Dendritic cell treated with granulocyte-macrophage colony-stimulating factor and Interleukin-4, amounts not matched to agents 40 ng/mL and 50 ng/mL, for 4 days (primary cell): ENCODE results near the gene MEGF11.

Experiments
- H3K27ac Mint-ChIP-seq: one replicate; pipeline ENCODE4 v1.8.0; 2022; ENCODE audit warnings: mild to moderate bottlenecking, mixed read lengths
- H3K27me3 Mint-ChIP-seq: one replicate; pipeline ENCODE4 v1.8.0; 2022; ENCODE audit warnings: mild to moderate bottlenecking, mixed read lengths
- H3K36me3 Mint-ChIP-seq: one replicate; pipeline ENCODE4 v1.8.0; 2022; ENCODE audit warnings: low read depth, mixed read lengths
- H3K4me1 Mint-ChIP-seq: one replicate; pipeline ENCODE4 v1.8.0; 2022; ENCODE audit warnings: low read depth, mixed read lengths
- H3K4me3 Mint-ChIP-seq: one replicate; pipeline ENCODE4 v1.8.0; 2022; ENCODE audit warnings: mild to moderate bottlenecking, moderate library complexity, mixed read lengths
- H3K9me3 Mint-ChIP-seq: one replicate; pipeline ENCODE4 v1.8.0; 2022; ENCODE audit warnings: mixed read lengths
- intact Hi-C: fragments of 100-400 bp; cut with micrococcal nuclease; formaldehyde crosslinking; loops from one replicate; pipeline ENCODE4 v1.15.0; 2022

Gene MEGF11

DNA sequence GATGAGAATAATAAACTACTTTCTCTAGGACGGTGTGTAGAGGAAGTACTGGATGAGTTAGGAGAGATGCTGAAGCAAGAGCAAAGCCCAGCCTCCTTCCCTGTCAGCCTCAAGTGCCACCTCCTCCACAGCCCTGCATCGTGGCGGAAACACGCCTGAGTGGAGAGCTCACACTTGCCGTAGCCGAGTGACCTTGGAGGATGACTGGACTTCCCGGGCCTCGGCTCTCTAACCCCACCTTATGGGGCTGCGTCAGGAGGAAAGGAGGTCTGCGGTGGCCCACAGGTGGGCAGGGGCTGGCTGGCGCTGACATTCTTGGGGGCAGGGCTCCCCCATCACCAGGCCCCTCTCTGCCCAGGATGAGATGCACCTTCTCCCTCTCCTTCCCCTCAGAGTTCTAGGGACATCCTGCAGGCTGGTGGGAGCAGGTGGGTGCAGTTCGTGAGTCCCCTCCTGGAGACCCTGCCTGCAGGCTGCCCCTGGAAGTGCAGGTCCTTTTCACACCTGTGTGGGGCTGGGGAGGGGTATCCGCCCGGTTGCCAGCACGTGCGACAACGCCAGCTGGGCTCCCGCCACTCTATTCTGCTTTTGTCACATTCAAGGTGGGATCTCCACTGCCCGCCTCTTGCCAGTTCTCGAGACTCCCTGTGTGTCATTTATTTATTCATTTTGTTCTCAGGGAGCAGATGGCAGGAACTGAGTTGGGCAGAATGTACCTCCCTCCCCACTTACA lies 175.2 kb downstream of the MEGF11 start:
- Mint-ChIP-seq H3K36me3 (no peaks in the 10 kb centered on the region), H3K27me3 (peaks cover 17% of the 10 kb centered on the region), H3K4me1 (no peaks in the 10 kb centered on the region), H3K4me3 (no peak overlapping the region), H3K9me3 (no peaks in the 10 kb centered on the region), H3K27ac (no peak overlapping the region)
- intact Hi-C loops, result no loop called here

DNA sequence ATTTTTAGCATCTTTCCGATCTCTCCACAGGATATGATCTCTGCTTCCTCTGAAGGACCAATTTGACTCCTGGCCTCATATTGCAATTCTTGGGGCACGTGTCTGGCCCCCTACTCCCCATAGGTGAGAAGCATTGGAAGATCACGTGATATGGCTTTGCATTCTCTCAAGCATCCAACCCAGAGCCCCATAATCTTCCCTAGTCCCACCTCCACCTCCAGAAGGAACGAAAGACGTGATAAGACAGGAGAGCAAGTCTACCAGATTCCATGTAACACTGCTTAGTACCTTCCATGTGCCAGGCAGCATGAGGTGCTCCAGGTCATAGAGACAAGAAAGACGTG lies 176.3 kb downstream of the MEGF11 start:
- intact Hi-C loops, result no loop called here
- H3K4me1 Mint-ChIP-seq, result no peaks in the 10 kb centered on the region
- H3K27ac Mint-ChIP-seq, result no peak overlapping the region
- H3K4me3 Mint-ChIP-seq, result no peak overlapping the region
- H3K27me3 Mint-ChIP-seq, result peaks cover 13% of the 10 kb centered on the region
- H3K36me3 Mint-ChIP-seq, result no peaks in the 10 kb centered on the region
- no peaks in the 10 kb centered on the region for H3K9me3 Mint-ChIP-seq

DNA sequence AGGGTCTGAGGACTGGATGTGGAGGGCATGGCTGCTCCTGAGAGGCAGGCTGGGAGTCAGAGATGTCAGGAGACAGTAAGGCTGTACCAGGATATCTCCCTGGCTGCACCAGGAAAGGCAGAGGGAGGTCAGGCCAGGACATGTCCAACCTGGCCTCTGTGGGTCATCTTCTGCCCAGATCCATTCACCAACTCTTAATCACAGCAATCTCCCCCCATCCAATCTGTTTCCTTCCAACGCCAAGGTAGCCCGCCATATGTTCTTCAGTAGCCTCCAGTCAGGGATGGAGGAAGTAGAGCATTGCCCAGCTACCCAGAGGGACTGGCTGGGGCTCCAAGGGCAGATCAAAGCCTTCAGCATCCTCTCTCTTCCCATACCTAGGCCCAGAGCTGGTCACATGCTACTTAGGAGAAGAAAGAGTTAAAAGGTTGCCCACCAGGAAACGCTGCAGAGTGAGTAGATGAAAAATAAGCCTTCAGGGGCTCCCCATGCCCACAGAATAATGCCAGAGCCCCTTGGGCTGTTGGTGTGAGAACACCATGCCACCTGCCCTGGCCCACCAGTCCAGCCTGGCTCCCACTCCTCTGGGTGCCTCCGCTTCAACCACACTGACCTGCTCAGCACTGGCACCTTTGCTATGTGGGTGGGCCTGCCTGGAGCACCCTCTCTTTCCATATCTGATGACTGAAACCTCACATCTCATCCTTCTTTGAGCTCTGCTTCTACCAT lies 176.8 kb downstream of the MEGF11 start:
- intact Hi-C loops, result no loop called here
- H3K27me3 Mint-ChIP-seq, result peaks cover 13% of the 10 kb centered on the region
- H3K9me3 Mint-ChIP-seq, result no peaks in the 10 kb centered on the region
- no peak overlapping the region for H3K4me3 Mint-ChIP-seq
- H3K36me3 Mint-ChIP-seq, result no peaks in the 10 kb centered on the region
- H3K27ac Mint-ChIP-seq, result no peak overlapping the region
- H3K4me1 Mint-ChIP-seq, result no peaks in the 10 kb centered on the region

DNA sequence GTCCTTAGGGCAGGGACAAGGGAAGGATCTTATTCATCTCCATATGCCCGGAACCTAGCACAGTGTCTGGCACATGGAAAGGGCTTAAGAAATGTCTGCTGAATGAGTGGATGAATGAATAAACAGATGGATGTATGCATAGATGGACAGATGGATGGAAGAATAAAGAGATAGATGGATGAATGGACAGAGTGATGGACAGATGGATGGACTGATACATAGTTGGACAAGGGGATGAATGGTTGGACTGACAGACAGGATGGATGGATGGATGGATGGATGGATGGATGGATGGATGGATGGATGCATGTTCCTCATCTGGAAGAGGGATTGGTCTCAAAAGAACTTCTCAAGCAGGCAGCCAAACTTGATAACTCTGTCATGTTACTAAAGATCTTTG lies 177.6 kb downstream of the MEGF11 start:
- H3K36me3 Mint-ChIP-seq, result no peaks in the 10 kb centered on the region
- H3K4me1 Mint-ChIP-seq, result no peaks in the 10 kb centered on the region
- intact Hi-C loops, result no loop called here
- H3K27ac Mint-ChIP-seq, result no peak overlapping the region
- peaks cover 13% of the 10 kb centered on the region for H3K27me3 Mint-ChIP-seq
- H3K4me3 Mint-ChIP-seq, result no peak overlapping the region
- H3K9me3 Mint-ChIP-seq, result no peaks in the 10 kb centered on the region

DNA sequence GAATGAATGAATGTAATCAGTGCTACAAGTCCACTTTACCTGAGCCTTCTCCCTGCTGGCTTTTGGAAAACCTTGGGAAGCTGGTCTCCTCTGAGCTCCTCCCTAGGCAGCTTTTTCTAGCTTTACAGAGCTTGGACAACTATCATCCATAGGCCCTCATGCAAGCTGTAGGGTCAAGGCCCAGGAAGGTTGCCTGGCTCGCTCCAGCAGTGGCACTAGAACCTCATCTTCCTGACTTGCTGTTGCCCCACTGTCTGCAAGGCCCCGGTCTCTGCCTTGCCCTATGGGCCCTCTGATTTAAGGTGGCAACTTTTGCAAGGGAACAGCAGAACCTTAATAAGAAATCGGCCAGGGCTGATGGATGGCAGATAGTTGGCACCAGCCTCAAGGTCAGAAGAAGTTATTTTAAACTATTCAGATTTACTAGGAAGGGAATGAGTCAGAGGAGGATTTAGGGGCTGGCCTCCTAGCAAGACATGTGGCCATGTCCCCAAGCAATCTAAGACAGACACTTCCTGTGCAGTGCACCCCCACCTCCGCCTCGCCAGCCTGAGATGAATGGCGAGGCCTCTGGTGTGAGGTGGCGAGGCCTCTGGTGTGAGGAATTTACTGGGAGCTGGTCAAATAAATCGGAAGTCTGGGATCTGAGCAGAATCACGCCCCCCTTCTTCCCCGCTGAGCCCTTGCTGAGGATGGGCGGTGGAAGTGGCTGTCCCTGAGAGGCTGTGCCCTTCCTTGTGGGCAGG lies 180.8 kb downstream of the MEGF11 start:
- H3K4me1 Mint-ChIP-seq, result peaks cover 5% of the 10 kb centered on the region
- H3K36me3 Mint-ChIP-seq, result no peaks in the 10 kb centered on the region
- intact Hi-C loops, result no loop called here
- peaks cover 11% of the 10 kb centered on the region for H3K27me3 Mint-ChIP-seq
- H3K27ac Mint-ChIP-seq, result no peak overlapping the region
- no peaks in the 10 kb centered on the region for H3K9me3 Mint-ChIP-seq
- H3K4me3 Mint-ChIP-seq, result no peak overlapping the region

DNA sequence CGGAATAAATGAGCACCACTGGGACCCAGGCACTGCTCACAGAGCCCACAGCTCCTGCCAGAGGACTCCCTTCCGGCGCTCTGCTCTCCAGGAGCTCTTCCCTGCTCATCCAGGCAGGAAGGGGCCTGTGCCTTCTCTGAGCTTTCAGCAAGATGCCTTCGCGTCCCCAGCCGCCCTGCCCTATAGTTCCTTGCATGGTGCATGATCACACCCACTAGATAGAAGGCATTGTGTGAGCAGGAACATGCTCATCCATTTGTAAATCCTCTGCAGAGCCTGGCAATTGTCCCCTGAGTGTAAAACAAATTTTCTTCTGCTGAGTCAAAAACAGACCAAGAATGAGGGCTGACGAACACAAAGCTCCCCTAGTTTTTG lies 181.6 kb downstream of the MEGF11 start:
- H3K27ac Mint-ChIP-seq, result no peak overlapping the region
- H3K27me3 Mint-ChIP-seq, result peaks cover 8% of the 10 kb centered on the region
- intact Hi-C loops, result no loop called here
- peaks cover 5% of the 10 kb centered on the region for H3K4me1 Mint-ChIP-seq
- no peak overlapping the region for H3K4me3 Mint-ChIP-seq
- no peaks in the 10 kb centered on the region for H3K9me3 Mint-ChIP-seq
- H3K36me3 Mint-ChIP-seq, result no peaks in the 10 kb centered on the region

DNA sequence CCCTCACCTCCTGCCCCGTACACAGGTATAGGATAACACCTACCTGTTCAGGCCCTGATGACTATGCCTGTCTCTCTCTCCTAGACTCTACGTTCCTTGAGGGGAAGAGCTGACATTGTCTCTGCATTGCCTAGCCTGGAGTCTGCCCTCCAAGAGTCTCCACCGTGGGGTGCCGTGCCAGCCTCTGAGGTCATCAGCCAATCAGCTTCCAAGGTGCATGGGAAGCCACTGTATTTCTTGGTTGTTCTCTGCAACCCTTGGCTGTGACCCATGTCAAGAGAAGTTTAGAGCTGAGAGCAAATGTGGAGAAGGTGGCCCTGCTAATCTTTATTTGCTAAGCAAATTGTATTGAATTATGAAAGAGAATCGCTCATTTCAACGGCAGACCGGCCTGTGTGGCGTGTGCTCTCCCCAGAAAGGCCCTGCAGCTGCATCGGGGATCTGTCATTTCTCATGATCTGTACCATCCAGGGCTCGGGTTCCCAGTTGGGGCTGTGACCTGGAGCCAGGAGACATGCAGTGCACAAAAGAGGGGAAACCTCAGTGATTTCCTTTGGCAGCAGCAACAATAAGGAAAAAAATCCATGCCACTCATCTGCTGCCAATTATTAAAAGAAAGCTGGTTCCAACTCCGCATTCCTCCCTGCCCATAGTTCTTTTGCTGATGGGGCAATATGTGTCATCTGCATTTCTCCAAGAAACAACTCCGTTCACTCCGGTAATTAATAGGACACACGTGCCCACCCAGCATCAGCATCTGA lies 182.2 kb downstream of the MEGF11 start:
- H3K9me3 Mint-ChIP-seq, result no peaks in the 10 kb centered on the region
- H3K27ac Mint-ChIP-seq, result no peak overlapping the region
- intact Hi-C loops, result no loop called here
- peaks cover 5% of the 10 kb centered on the region for H3K4me1 Mint-ChIP-seq
- H3K4me3 Mint-ChIP-seq, result no peak overlapping the region
- peaks cover 12% of the 10 kb centered on the region for H3K27me3 Mint-ChIP-seq
- no peaks in the 10 kb centered on the region for H3K36me3 Mint-ChIP-seq

DNA sequence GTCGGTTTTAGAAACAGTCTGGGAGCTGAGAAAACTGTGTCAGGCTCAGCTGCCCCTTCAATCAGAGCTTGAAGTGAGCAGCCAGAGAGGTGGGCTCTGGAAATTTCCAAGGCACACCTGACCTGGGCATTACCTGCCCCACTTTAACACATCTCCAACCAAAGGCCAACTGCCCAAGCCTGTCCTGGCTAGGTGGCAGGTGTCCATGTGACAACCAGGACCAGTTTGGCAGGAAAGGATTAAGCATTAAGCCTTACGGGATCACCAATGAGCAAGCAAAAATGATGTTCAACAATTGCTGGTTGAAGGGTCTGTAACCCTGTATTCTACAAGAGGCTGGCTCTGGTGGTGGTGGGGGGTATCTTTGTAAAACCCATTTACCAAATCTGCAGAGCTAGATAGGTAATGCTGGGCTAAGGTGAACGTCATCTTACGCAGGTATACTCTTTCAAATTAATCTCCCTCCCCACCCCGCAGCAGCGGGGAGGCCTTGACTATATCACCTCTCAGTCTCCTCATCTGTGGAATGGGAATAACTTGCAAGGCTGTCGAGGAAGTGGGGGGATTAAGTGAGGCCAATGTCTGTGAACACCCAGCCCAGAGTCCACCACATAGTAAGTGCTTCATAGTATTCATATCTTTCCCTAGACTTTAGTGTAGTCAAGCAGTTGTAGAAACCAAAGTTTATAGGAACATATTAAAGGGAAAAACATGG lies 183.2 kb downstream of the MEGF11 start:
- intact Hi-C loops, result no loop called here
- H3K4me3 Mint-ChIP-seq, result no peak overlapping the region
- no peak overlapping the region for H3K27ac Mint-ChIP-seq
- no peaks in the 10 kb centered on the region for H3K9me3 Mint-ChIP-seq
- peaks cover 5% of the 10 kb centered on the region for H3K4me1 Mint-ChIP-seq
- H3K36me3 Mint-ChIP-seq, result no peaks in the 10 kb centered on the region
- peaks cover 9% of the 10 kb centered on the region for H3K27me3 Mint-ChIP-seq

DNA sequence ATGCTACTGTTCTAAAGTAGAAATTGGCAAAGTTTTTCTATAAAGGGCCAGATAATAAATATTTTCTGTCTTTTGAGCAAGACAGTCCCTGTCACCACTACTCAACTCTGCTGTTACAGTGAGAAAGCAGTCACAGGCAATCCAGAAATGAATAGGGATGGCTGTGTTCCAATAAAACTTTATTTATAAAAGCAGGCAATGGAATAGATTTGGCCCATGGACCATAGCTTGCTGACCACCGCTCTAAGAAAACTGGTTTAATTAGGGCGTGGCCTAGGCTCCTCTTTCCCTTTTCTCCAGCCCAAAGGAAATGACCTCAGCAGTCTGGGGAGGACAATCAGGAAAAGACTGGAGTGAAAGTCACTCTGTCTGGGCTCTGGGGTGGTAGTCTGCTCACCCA lies 183.8 kb downstream of the MEGF11 start:
- H3K36me3 Mint-ChIP-seq, result no peaks in the 10 kb centered on the region
- intact Hi-C loops, result no loop called here
- no peaks in the 10 kb centered on the region for H3K9me3 Mint-ChIP-seq
- H3K4me1 Mint-ChIP-seq, result peaks cover 5% of the 10 kb centered on the region
- no peak overlapping the region for H3K27ac Mint-ChIP-seq
- peaks cover 11% of the 10 kb centered on the region for H3K27me3 Mint-ChIP-seq
- H3K4me3 Mint-ChIP-seq, result no peak overlapping the region

DNA sequence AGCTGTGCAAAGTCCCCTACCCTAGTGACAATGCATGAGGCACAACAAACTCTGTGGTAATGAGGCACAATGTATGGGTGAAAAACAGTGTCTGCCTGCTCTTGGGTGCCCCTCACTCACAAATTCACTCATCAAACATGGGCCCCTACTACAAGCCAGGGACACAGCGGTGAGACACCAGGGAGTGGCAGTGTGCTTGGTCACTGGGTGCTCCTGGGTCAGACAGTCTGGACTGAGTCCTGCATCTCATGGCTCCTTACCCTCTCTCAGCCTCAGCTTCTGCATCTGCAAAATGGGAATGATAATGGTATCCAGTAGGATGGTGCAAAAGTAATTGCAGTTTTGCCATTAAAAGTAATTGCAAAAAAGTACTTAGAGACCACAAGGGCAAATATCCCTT lies 184.7 kb downstream of the MEGF11 start:
- intact Hi-C loops, result no loop called here
- Mint-ChIP-seq H3K27ac (no peak overlapping the region), H3K27me3 (peaks cover 11% of the 10 kb centered on the region), H3K4me3 (no peak overlapping the region), H3K4me1 (peaks cover 5% of the 10 kb centered on the region), H3K9me3 (no peaks in the 10 kb centered on the region), H3K36me3 (no peaks in the 10 kb centered on the region)

DNA sequence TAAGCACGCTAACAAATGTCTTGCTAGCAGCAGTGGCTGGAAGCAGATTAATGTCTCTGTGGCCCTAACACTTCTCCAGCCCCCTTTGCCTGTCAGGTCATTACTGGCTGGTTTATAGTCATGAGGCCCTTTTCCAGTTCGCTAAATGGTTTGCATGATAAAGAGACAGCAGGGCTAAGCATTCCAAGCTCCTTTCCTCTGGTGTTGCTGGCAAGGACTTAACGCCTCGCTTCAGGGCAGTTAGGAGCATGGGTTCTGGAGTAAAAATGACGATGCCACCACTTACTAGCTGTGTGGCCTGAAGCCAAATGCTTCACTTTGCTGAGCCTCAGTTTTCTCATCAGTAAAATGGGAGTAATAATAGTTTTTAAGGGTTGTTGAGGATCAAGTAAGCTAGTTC lies 185.9 kb downstream of the MEGF11 start:
- Mint-ChIP-seq H3K4me3 (no peak overlapping the region), H3K36me3 (no peaks in the 10 kb centered on the region), H3K27ac (no peak overlapping the region), H3K27me3 (peaks cover 9% of the 10 kb centered on the region), H3K9me3 (no peaks in the 10 kb centered on the region), H3K4me1 (peaks cover 5% of the 10 kb centered on the region)
- intact Hi-C loops, result no loop called here

DNA sequence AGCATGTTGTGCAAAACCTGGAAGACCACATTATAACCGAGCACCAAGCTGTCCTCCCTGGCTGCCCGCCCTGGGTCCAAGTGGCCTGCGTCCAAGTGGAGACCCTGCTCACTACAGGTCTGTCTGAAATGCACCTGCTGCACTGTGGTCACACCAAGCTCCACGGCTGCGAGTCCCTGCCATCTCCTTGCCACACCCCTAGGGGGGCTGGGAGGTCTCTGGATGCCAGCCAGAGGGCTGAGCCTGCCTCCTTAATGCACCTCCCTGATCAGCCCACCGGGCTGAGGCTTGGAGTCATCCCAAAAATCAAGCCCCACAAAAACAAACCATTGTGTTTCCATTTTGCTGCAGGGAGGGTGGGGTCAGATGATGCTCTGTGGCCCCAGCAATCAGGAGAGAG lies 187.1 kb downstream of the MEGF11 start:
- H3K4me1 Mint-ChIP-seq, result peaks cover 5% of the 10 kb centered on the region
- intact Hi-C loops, result no loop called here
- no peak overlapping the region for H3K4me3 Mint-ChIP-seq
- peaks cover 10% of the 10 kb centered on the region for H3K27me3 Mint-ChIP-seq
- H3K27ac Mint-ChIP-seq, result no peak overlapping the region
- H3K36me3 Mint-ChIP-seq, result no peaks in the 10 kb centered on the region
- no peaks in the 10 kb centered on the region for H3K9me3 Mint-ChIP-seq

DNA sequence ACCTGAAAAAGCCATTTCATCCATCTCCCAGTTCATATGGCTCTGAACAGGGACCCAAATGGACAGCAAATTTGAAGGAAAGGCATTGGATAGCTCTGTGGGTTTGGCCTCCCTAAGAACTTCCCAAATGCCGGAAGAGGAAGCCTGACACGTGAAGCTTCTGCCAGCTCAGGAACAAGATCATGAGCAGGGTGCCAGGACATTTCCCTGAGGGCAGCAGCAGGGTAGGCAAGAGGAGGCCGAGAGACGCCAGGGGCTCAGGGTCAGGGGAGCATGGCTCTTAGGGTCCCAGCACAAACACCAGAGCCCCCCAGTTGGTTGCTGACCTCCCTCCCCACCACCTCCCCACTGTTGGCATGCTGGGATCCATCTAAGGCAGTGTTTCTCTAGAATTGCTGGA lies 187.5 kb downstream of the MEGF11 start:
- intact Hi-C loops, result no loop called here
- no peak overlapping the region for H3K27ac Mint-ChIP-seq
- no peaks in the 10 kb centered on the region for H3K9me3 Mint-ChIP-seq
- H3K4me1 Mint-ChIP-seq, result peaks cover 5% of the 10 kb centered on the region
- H3K27me3 Mint-ChIP-seq, result peaks cover 10% of the 10 kb centered on the region
- H3K4me3 Mint-ChIP-seq, result no peak overlapping the region
- no peaks in the 10 kb centered on the region for H3K36me3 Mint-ChIP-seq
